ENCODE measurements around the gene ZNF428. TPM values are rescaled to one million over a fixed set of nuclear protein-coding genes. Genes with fewer than 3 reads are reported as not detected.

ZNF428 gene
- total and polyA plus RNA-seq, 8 donors: 12.0 to 55.0 (median 19.4) TPM

GRCh38 chr19:43649514-43649913 is 30.1 kb upstream of the ZNF428 start:
- Histone ChIP-seq H3K27me3 (no peaks in the 10 kb centered on the region), H3K36me3 (no peaks in the 10 kb centered on the region), H3K9me3 (no peaks in the 10 kb centered on the region), H3K4me3 (no peak overlapping the region), H3K4me1 (peaks cover 0 to 7% (median 6%) of the 10 kb centered on the region in 3 donors), H3K27ac (no peak overlapping the region)
- ATAC-seq: no peak
- DNase-seq: no peak
- FAIRE-seq: no peak
- 86 to 88% methylated on average over 2 of the region's 2 CpGs for WGBS, 2 donors
- intact Hi-C loops (cut with DNase I): loop anchor here in 1 of 3 donors (10.0 kb wide), 1 partner anchor 95 kb away; no protein-coding TSS in a partner anchor
- TF ChIP-seq CTCF (IDR thresholded peaks at IDR 0.05): no peak

DNA sequence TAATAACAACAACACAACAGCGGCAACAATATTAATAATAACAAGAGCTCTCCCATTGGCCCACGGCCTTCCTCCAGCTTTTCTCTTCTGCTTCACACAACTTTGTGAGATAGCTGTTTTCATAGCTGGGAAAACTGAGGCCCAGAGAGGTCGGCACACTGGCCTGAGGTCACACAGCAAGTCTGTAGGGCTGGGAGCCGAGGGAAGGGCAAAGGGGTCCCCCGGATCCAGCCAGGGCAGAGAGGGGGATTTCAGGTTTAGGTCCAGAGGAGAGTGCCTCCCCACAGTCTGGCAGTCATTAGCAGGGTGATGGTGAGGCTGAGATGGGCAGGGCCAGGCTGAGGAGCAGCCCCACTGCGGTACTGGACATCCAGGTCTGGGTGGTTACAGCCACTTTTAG is 29.2 kb upstream of the ZNF428 start:
- FAIRE-seq: no peak
- Histone ChIP-seq H3K27me3 (no peaks in the 10 kb centered on the region), H3K27ac (no peak overlapping the region), H3K36me3 (no peaks in the 10 kb centered on the region), H3K9me3 (no peaks in the 10 kb centered on the region), H3K4me3 (no peak overlapping the region), H3K4me1 (peaks cover 0 to 7% (median 6%) of the 10 kb centered on the region in 3 donors)
- no peak for TF ChIP-seq CTCF (IDR thresholded peaks at IDR 0.05)
- no peak for DNase-seq
- 92 to 96% methylated on average over 6 of the region's 6 CpGs for WGBS, 2 donors
- no peak for ATAC-seq
- intact Hi-C loops (cut with DNase I): loop anchor here in 1 of 3 donors (10.0 kb wide), 1 partner anchor 94 kb away; no protein-coding TSS in a partner anchor

GRCh38 chr19:43644181-43644580 is 24.8 kb upstream of the ZNF428 start:
- no peaks in the 10 kb centered on the region for H3K27me3 ChIP-seq
- 85 to 91% methylated on average over 13 of the region's 13 CpGs for WGBS, 2 donors
- ATAC-seq: no peak
- H3K4me1 ChIP-seq: no peaks in the 10 kb centered on the region
- no peak for TF ChIP-seq CTCF (IDR thresholded peaks at IDR 0.05)
- H3K4me3 ChIP-seq: no peak overlapping the region
- intact Hi-C loops (cut with DNase I): loop anchor here in 1 of 3 donors (10.0 kb wide), 1 partner anchor 89 kb away; no protein-coding TSS in a partner anchor
- H3K27ac ChIP-seq: no peak overlapping the region
- no peaks in the 10 kb centered on the region for H3K9me3 ChIP-seq
- no peak for FAIRE-seq
- DNase-seq: no peak
- no peaks in the 10 kb centered on the region for H3K36me3 ChIP-seq

- WGBS, 2 donors: 59 to 63% methylated on average over 3 of the region's 3 CpGs
- no peak overlapping the region for H3K27ac ChIP-seq
- DNase-seq: no peak
- H3K27me3 ChIP-seq: no peaks in the 10 kb centered on the region
- no peaks in the 10 kb centered on the region for H3K4me1 ChIP-seq
- no peak for ATAC-seq
- H3K36me3 ChIP-seq: no peaks in the 10 kb centered on the region
- no peak for FAIRE-seq
- TF ChIP-seq CTCF (IDR thresholded peaks at IDR 0.05): no peak
- intact Hi-C loops (cut with DNase I): loop anchor here in 1 of 3 donors (10.0 kb wide), 1 partner anchor 89 kb away; no protein-coding TSS in a partner anchor
- H3K9me3 ChIP-seq: no peaks in the 10 kb centered on the region
- H3K4me3 ChIP-seq: no peak overlapping the region
Measured at GRCh38 chr19:43643326-43643725, 23.9 kb upstream of the ZNF428 start.

GRCh38 chr19:43642531-43642930 is 23.1 kb upstream of the ZNF428 start:
- FAIRE-seq: no peak
- intact Hi-C loops (cut with DNase I): loop anchor here in 1 of 3 donors (10.0 kb wide), 1 partner anchor 88 kb away; no protein-coding TSS in a partner anchor
- Histone ChIP-seq H3K27ac (no peak overlapping the region), H3K9me3 (no peaks in the 10 kb centered on the region), H3K4me3 (no peak overlapping the region), H3K36me3 (no peaks in the 10 kb centered on the region), H3K27me3 (no peaks in the 10 kb centered on the region), H3K4me1 (no peaks in the 10 kb centered on the region)
- no peak for TF ChIP-seq CTCF (IDR thresholded peaks at IDR 0.05)
- no peak for DNase-seq
- no peak for ATAC-seq
- 80% methylated on average over 4 of the region's 4 CpGs for WGBS, 2 donors

Data from pancreas (tissue), 10 donors.